Left renal pelvis (tissue), 4 donors: ENCODE data around the gene PRKCE. TPM values are rescaled to one million over a fixed set of nuclear protein-coding genes. Genes with fewer than 3 reads are reported as not detected.

Source experiments
- DNase-seq, 4 donors: peaks; one replicate each; pipeline ENCODE4 v3.0.0-alpha.2; 2013; ENCODE audit warnings: low read depth in 4 of 4, low spot score in 3 of 4
- polyA plus RNA-seq, 4 donors: library from polyadenylated mRNA; unstranded; fragments of 120-200 nt; gene quantifications; one replicate each; pipeline ENCODE4 v1.2.1, GENCODE V29; 2013; ENCODE audit not compliant: insufficient read length in 4 of 4

Gene PRKCE
- polyA plus RNA-seq, 4 donors, result 8.2 to 16.0 (median 9.0) TPM

DNA sequence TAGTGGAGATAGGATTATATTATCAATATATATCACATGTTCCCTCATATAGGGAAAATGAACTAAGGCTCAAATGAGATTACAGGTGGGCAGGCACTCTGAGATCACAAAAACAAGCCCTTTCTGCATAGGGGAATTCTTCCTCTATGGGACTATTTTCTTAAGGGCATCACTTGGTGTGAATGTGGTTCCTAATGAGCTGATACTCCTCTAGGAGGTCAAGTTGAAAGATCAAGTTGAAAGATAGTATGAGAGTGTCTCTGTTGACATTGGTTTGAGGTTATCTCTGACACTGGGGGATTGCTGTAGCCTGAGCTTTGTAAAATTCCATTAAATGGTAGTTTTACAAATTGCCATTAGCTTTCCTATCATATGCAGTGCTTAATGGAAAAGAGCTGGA is 270.4 kb downstream of the PRKCE start:
- DNase-seq, result no peak

DNA sequence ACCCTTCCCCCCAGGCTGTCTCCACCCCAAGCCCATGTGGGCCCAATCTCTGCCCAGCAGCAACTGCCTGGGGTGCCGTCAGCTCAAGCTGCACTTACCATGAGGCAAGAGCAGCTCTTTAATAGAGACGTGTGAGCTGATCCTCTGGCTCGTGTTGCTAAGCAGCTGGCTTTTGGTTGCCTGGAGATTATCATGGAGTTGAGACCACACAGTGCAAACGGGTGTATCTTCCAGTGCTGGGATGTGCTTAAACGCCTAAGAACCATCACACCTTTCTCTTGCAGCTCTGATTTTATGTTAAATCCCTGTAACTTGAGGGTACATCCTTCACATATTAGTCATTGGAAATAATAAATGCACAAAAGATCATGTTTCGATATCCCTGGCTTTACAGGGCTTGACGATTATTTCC is 271.1 kb downstream of the PRKCE start:
- no peak for DNase-seq

DNA sequence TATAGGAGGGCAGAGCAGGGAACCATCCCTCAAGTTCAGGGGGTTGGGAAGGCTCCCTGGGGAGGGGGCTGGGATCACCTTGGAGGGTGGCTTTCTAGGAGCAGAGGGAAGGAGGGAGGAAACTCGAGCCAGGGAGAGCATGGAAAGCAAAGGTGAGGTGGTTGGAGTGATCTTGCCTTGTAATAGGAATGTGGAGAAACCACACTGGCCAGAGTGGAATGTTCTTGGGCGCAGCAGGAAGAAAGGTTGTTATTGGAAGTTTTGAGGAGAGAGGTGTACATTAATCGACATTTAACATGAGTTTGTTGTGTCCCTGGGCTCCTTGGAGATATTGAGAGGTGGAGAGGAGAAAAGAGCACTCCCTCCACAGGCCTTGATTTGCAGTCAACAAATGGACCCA is 272.2 kb downstream of the PRKCE start:
- DNase-seq, result no peak

DNA sequence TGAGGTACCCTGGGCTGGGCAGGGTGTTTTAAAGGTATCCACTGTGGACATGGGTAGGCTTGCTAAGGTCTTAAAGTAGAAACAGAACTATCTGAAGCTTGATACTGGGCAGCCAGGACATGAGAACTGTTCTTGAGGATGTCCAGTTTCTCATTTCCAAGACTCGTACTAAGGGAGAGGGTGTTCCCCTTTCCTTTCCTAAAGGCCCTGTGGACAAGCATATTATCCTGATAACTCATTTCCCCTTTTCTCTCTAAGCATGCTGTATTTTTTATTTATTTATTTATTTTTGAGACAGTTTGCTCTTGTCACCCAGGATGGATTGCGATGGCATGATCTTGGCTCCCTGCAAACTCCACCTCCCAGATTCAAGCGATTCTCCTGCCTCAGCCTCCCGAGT is 273.6 kb downstream of the PRKCE start:
- no peak for DNase-seq

DNA sequence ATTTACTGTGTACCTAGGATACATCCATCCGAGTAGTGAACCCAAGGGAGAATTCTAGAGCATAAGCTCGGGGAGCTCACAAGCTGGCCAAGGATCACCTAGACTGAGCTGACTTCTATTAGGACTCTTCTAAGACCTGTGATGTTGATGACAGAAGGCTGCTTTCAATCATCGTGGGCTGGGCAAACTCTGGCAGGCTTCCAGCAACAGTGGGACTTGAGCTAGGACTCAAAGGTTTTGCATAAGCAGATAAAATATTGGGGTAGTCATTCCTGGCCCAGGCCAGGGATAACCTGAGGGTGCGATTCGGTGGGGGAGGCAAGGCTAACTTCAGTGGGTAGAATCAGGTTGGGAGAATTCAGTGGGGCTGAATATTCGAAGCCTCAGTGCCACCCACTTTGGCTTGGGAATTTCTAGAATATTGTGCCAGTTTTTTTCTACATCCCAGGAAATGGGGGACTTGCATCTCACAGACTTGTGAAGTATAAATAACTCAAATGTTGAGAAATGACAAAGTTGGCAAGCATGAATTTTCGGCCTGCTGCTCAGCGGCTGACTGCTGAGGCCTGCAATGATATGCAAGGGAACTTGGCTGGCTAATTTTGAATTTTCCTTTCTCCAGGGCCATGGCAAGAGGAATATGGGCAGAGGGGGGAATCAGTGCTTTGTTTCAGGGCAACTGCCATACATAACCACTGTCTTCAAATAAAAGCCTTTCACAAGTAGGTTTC is 274.3 kb downstream of the PRKCE start:
- DNase-seq, result no peak

DNA sequence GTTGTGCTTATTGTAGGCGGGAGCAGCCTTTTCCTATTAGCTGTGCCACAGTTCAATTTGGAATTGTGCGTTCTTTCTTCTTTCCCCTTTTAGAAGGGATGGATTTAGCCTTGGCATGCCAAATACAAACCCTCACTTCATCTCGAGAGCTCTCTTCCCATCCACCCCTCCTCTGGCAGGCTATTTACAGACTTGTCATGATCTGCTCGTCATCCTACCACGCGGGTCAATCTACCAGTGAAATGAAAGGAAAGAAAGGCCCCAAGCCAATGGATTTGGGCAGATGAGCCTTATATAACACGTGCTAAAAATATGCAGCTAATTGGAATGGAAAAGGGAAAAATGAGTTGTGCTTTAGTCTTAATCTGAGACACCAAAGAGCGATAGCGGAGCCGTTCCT is 277.5 kb downstream of the PRKCE start:
- DNase-seq, result no peak

DNA sequence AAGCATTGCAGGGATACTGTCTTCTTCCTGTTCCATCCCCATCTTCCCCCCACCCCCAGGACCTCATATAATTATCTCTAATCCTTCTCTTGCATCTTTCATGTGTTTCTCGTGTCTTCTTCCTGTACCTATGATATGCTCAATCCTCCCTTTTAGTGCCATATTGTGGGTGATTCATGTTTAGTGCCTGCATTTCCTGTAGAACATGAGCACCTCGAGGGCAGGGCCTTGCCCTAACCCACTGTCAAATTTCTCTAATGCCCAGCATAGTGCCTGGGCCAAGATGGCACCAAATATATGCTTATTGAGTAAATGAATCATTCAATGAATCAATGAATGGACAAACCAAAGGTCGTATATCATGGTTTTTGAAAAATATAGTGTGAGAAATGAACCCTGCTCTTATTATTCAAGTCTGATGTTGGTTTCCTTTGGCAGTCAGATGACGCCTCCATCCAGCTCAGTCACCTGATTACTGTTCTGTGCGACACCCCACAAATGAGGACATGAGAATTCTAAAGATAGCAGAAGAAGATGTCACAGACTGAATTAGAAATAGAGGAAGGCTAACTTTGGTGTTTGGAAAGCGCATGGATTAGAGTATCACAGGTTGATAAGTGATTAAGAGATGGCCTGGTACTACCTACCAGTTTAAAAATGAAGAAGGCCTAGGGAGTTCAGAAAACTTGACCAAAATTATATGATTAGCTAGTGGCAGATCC is 278.4 kb downstream of the PRKCE start:
- DNase-seq, result no peak

DNA sequence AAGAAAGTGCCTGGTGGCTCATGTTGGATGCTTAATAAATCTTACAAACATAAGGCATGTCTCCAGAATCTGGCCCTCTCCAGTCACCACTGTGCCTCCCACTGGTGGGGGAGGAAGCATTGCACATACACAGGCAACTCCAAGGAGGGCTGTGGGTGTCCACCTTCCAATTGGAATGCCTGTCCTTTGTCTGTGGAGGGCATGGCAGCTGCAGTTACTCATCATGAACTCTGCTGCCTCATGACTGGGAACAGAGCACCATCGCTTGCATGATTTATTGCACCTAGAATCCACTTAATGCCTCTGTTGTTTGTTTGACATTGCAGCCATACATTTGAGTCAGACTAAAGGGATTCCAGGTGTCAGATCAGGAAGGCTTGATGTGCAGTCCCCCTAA is 278.9 kb downstream of the PRKCE start:
- peak in 1 of 4 donors; percentile 41 for DNase-seq

DNA sequence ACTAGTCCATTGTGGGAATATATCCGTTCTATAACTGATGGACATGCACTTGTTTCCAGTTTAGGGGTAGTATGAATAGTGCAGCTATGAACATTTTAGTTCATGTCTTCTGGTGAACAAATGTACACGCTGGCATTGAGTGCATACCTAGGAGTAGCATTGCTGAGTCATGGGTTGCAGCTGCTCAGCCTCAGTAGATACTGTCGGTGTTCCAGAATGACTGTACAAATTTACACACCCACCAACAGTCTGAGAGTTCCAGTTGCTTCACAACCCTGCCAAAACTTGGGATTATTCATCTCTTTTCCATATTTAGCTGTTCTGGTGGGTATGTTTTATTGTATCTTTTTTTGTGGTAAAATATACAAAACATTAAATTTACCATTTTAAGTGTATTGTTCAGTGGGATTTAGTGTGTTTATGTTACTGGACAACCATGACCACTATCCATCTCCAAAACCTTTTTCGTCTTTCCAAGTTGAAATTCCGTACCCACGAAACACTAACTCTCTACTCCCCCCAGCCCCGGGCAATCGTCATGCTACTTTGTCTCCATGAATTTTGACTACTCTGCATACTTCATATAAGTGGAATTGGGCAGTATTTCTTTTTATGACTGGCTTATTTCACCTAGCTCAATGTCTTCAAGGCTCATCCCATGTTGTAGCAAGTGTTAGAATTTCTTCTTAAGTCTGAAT is 281.0 kb downstream of the PRKCE start:
- no peak for DNase-seq

DNA sequence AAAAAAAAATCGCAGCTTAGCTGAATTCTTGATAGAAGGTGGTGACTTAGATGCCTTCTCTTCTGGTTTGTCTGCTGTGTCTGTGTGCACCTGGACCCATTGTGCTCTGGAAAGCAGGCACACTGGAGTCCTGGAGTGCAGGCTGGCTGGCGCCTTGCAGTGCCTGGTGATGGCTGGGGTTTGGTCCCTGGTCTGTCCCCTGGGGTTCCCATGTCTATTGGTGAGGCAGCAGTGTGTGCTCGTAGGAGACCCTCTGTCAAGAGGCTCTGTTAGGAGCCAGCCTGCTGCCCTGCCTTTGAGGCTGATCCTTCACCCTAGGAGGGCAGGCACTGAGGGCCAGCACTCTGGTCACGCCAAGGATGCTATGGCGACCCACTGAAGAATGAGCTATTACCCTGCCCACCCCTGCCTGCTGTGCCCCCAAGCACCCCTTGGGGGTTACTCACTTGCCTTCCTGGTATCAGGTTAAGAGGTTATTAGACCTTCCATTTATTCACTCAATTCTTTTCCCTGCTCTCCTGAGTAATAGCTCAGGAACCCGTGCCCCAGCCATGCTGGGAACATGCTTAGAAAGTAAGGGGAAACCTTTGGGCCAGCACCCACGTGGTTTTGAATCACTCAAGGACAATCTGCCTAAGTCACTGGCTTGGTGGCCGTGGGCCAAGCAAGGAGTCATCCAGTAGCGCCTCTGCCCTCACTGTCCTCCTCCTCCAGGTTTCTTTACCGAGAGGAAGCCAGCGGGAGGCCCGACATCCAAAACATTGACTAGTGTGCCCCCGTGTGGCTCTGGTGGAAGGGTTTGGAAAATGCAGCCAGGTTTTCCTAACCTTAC is 284.5 kb downstream of the PRKCE start:
- DNase-seq, result peak; percentile 56 to 73 (median 61)

DNA sequence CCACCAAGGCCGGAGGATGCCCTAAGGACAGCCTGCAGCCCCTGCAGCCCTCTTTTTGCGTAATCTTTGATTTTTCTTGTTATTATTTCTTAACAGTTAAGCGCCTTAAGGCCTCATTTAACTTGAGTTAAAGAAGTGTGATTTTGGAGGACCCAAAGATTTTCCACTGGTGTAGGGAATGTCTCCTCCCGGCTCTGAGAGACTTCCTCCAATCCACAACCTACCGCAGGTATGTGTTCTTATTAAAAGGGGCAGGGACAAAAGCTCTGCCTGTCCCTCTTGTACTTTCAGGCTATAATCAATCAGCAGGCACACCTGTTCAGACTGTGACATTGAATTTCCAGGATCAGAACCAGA is 285.1 kb downstream of the PRKCE start:
- DNase-seq, result no peak

DNA sequence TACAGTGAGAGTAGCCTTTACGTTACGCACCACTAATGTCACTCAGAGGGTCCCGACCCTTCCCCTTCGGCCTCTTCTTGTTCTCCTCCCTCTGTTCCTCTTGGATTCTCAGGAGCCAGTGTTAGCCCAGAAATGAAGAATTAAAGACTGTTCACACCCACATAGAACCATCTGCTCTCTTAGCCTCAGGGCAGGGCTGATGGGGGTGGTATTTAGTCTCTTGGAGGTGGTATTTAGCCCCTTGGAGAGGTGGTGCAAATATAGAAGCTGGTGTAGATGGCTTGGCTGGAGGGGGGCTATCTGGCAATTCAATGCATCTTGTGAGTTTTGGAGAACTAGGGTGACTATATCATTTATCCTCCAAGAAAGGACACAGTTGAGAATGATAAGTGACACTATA is 286.5 kb downstream of the PRKCE start:
- DNase-seq, result no peak

DNA sequence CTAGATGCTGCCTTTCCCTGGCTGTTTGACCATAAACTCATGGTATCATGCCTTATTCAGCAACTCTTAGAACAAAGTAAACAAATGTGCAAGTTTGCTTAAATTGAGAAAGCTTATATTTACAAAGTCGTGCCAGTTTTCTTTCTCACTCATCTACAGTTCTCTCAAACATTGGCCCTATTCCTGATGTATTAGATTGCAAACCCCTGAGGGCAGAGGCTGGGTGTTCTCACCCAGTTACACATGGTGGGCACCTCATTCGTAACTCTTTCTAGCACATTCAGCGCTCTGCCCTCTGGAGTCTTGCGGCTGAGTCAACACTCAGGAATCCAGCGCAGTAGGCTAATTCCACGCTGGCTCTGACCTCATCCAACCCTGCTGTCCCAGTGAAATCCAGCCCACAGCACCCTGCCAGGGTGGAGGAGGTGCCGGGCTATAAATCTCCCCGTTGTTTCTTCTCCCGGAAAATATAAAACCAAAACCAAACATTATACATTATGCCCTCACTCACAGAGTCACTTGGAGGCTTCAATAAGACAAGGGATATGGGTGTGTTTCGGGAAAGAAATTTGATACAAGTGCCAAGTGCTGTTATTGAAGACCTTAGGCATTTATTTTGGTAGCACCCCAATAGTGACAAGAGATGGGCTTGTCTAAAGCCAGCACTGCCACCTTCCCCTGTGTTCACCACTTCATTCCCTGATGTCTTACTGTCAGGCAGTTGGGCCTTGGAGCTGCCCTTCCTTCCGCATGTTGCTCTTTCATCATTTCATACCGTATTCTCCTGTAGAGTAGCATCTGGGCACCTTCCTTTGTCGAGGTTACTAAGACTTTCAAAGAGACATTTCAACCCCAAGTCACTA is 287.4 kb downstream of the PRKCE start:
- peak in 3 of 4 donors; percentile 54 to 74 (median 60) for DNase-seq

DNA sequence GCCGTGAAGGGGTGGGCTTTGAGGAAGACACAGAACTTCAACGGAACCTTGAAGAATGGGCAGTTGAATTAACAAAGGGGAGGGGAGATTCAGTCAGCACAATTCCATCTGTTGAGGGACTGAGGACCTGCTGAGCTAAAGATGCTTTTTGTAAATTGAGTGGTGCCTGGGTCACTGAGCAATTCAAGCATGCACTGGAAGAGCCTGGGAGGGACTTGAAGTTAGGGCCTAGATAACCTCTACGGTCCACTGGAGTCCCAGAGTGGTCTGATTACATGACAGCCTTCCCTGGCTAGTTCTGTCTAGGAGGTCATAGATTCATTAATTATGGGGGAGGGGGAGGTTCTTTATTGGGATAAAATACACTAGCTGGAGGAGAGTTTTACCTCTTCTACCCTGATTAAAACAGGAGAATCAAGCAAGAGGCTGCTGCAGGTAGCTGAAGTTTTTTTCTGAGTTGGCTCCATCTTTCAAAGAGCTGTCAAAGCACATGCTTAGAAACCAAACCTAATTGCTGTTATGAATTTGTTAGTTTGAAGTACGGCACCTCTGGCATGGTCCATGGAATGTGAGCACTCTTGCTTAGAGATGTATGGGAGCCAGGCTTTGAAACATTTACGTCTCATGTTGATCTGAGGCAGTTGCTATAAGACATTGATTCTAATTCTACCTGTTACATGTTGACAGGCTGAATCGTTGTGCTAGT is 290.2 kb downstream of the PRKCE start:
- no peak for DNase-seq

DNA sequence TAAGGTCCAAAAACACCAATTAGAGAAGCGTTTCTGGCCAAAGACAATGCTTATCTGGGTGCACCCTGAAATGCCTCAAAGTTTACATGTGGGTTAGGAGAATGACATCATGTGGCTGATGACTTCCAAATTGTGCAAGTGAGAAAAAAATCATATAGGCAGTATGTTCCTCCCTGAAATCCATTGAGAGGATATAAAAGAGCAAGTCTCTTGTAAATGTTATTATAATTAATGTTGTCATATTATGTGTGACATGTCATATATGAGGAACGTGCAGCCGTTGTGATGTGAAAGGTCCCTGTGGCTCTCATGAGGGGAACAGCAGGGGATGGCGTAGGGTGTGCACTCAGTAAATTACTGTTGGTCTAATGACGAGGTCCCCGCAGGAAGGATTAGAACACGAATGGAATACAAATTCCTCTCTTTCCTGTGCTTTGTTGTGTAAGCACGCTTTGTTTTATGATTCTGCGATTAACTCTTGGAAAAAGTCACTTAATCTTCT is 290.8 kb downstream of the PRKCE start:
- DNase-seq, result no peak

DNA sequence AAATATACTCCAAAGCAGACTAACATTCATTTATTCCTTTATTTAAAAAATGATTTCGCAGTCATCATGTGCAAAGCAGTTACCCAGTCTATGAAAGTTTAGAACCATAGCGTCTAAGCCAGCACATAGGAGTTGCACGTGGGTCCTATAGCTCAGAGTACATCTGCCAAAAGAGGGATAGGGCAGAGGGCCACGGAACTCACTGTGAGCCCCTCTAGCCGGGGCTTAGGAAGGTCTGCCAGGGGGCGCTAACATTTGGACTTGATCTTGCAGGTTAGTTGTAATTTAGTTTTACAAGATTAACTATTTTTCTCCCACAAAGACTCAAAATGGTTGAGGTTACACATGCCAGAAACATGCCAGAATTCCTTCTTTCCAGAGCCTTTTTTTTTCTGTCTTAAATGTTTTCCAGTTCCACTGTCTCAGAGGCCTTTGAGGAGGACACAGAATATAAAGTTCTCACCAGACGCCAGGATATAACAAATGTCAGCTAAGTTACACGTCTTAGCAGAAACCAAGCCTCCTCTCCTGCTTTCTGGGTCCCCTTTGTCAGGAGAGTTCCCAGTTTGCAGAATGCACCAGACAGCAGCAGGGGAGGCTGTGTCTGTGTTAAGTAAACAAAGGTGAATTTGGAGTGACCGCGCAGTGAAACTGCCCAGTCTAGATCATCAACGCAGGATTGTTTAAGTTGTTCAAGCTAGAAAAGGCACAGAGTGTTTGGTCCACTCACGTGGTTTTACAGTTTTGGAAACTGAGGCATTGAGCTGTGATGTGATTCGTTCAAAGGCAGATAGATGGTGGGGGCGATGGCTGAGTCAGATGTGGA is 292.0 kb downstream of the PRKCE start:
- DNase-seq, result no peak

DNA sequence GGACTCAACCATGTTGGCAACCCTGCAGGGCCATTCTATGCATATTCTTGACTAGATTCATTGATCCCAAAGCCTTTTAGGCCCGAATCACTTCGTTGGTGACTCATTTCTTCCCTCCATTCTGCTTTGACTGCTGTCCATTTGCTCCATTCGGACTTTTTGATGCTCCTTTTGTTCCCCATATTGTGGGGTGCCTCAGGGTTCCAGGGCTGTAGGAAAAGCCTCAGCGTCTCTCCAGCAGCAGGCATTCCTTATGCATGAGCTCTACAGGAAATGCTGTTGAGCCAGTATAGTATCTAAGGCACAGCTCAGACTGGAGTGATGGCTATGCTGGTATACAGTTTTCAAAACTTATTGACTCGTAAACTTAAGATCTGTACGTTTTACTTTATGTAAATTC is 292.6 kb downstream of the PRKCE start:
- no peak for DNase-seq

DNA sequence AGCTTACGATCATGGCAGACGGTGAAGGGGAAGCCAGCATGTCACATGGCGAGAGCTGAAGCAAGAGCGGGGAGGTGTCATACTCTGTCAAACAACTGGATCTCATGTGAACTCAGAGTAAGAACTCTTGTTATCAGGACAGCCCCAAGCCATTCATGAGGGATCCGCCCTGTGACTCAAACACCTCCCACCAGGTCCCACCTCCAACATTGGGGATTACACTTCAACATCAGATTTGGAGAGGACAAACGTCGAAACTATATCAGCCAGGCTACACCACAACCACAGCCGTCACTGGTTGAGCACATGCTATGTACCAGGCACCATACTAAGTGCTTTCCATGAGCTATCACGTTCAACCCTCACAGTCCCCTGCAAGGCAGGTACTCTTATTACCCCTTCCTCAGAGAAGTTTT is 293.8 kb downstream of the PRKCE start:
- DNase-seq, result no peak
